ENCODE measurements around the gene PHACTR1. TPM values are rescaled to one million over a fixed set of nuclear protein-coding genes. Genes with fewer than 3 reads are reported as not detected.

PHACTR1 gene
- total RNA-seq, 1 donor from 2014 or later = 3.9 TPM

DNA sequence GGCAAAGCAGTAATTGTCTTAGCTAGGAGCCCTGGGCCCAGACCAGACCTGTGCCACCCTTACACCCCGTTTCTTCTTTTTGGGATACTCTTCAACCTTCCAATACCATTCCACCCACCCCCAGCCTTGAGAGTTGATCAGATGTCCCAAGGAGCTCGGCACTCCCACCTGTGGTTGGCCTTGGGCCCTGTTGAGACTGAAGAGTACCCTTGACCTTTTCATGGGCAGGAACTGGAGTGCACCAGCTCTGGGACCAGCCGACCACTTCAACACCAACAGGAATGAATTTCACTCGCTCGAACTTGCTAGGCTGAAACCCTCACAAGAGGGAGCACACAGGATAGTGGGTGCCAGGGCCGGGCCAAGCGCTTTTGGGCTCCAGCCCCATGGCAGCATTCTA lies 273.6 kb downstream of the PHACTR1 start:
- no peak for DNase-seq (ENCODE audit: low read depth)

DNA sequence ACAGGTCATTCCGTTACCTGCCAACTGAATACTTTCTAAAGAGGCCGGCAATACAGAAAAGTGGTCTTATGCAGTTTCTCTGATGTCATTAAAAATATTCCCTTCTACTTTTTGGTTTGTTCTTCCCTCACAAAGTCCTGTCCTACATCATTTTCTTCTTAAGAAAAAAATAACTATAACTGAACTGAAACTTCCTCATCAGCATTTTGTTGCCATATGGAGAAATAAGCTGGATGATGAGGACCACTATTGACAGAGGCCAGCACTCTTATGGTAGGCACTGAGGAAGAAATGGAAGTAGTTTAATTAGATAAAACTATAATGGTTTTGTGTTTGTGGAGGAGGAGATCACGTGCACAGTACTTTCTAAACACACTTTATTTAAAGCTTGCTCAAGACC lies 274.9 kb downstream of the PHACTR1 start:
- DNase-seq (ENCODE audit: low read depth) = no peak

DNA sequence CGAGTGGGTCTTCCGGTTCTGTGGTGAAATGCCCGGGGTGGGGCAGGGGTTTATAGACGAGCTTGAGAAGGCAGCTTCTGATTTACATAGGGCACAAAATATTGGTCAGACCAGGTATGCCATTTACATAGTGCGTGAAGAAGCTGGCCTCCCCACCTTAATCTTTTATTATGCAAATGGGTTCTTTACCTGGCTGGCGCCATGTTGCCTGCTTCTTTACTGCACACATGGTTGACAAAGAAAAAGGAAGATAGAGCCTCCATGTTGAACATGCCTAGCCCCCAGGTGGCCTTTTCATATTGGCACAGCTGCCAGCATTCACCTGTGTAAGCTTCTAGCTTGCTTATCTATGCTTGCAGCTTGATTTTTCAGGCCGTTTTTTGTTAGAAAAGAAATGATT lies 276.2 kb downstream of the PHACTR1 start:
- no peak for DNase-seq (ENCODE audit: low read depth)

DNA sequence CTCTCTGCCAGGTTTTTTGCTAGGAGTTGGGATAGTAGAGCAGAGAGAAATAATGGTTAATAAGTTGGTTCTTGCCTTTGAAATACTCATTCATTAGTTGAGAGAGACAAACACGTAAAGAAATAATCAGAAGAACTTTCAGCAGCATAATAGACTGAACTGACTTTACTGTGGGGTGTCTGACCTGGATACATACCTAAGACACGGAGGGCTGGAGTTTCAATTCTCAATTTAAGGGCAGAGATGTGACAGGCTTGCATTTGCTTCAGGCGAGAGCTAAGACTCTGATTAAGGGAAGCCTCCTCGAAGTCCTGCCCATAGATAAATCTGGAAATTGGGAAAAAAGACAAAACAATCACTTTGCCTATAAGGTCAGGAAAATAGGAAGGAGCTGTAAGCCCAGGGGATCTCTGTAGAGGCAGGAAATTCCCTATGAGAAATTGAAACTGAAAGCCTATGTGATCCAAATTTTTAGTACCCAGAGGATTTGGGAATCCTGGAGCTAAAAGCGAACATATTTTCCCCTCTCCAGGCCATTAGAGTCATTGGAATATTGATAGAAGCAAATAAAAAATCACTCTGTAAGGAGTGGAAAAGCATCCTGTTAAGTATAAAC lies 276.8 kb downstream of the PHACTR1 start:
- DNase-seq (ENCODE audit: low read depth) = no peak

DNA sequence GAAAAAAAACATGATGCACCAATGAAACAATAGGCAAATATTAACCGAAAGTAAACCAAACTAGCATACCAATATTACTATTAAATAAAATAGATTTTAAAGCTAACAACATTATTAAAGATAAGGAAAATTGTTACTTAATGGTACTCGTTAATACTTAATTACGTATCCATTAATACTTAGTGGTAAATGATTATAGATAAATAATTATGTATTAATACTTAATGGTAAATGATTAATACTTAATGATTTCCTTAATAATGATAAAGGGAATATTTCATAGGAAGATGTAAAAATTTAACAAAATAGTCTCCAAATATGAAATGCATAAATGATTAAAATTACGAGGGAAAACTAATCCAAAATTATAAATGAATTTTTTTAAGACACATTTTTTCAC lies 278.9 kb downstream of the PHACTR1 start:
- DNase-seq (ENCODE audit: low read depth) = no peak

DNA sequence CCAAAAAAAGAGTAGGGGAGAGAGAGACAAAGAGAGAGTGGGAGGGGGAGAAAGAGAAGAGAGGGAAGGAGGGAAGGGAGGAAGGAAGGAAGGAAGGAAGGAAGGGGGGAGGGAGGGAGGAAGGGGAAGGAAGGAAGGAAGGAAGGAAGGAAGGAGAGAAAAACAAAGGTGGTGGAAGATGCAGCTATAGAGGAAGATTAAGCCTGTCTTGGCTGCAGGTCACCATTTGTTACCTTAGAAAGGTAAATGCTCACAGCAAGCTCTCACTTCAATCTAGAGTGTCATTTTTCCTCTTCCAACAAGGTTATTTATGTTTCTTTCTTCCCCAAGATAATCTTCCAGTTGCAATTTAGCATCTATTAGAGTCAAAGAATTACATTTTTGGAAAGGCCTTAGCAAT lies 284.0 kb downstream of the PHACTR1 start:
- no peak for DNase-seq (ENCODE audit: low read depth)

DNA sequence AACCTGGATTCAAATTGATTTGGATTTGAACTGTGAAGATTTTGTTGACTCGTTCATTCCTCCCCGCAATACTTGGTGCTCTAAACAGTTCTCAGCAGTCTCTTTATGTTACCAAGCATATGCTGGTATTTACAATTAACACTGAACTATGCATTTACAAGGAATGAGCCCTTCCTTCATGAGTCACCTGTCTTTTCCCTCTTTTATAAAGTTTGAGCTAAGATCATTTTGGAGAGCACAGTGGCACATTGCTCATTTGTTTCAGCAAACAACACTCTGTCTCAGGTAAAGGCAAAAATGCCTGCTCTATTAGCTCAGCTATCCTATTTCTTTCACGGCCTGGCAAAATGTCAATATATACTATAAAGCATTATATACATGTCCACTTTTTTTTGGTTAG lies 285.4 kb downstream of the PHACTR1 start:
- no peak for DNase-seq (ENCODE audit: low read depth)

DNA sequence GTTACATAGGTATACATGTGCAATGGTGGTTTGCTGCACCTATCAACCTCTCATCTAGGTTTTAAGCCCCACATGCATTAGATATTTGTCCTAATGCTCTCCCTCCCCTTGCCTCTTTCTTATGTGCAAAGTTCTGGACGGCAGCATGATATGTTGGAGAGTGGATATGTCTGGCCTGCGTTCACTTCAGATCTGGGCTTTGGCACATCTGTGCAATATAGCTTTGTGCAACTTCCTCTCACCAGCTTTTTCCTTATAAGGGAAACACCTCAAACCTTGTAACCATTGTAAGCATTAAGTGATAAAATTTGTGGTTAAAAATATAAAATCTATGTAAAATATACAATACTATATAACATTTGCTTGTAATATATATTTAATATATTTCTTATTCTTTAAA lies 288.0 kb downstream of the PHACTR1 start:
- no peak for DNase-seq (ENCODE audit: low read depth)

DNA sequence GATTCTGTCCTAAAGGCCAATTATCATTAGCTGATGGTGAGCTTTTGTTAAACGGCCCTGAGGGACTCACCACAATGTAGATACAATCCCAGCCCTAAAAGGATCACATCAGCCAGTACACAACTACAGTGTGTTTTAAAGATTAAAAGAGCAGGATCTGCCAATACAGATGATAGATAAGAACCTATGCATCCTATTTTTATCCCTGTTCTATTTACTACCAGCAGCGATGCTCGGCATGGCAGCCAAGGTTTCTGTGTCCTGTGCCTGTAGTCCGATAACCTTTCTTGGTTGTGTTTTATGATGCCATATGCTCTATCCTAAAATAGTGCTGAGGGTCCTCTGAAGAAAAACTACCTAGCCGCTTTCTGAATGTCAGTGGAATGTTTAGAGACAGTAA lies 289.4 kb downstream of the PHACTR1 start:
- no peak for DNase-seq (ENCODE audit: low read depth)

DNA sequence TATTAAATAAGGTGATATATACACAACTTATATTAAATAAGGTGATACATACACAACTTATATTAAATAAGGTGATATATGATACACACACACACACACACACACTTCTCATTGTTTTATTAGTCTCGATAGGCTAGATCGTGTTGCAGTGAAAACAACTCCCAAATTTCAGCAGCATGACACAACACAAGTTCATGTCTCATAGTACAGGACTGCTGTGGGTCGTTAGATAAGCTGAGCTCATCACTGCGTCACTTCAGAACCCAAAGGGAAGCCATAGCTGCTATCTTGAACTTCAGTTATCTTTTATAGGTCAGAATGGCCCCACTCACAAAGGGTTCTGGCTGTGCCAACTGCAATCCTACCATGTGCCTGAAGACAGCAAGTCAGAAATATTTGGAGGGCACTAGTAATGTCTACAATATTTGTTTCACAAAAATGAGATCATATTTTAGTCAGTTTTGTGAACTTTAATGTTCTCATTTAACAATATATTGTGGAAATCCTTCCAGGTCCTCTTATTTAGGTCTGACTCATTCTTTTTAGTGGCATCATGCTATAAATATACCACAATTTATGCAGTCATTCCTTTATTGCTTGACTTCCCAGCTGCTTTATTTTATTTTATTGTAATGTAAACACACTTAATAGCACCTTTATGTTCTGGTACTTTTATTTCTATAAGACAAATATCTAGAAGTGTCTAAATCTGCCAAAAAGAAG lies 290.2 kb downstream of the PHACTR1 start:
- peak; percentile 13 for DNase-seq (ENCODE audit: low read depth)

DNA sequence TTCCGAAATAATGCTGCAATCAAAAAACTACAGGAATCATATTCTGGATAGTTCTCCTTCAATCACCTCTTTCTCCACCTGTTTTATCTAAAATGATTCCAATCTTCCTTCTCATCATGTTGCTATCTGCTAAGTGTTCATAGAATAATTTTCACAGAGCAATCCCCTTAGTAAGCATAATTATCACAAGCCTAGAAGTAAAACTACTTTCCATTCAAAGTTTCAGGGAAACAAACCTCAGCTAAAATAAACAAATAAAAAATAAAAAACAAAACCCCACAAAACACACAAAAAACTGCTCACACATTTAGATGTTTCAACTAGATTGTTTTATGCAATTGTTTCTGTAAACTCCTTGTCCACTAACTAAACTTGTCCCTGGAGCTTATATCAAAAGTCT lies 291.2 kb downstream of the PHACTR1 start:
- DNase-seq (ENCODE audit: low read depth) = no peak

DNA sequence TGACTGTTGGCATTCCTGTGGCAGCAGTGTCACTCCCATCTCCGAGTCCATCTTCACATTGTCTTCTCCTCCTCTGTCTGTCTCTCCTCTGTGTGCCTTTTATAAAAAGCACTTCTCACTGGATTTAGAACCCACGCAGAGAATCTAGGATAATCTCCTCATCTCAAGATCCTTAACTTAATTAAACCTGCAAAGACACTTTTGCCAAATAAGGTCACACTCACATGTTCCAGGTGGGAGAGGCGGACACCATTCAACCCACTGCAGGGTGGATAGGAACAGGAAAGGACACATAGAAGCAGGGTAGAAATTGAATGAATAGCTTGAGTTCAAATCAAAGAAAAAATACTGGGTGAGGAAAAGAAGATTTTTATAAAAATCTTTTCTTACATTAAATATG lies 292.5 kb downstream of the PHACTR1 start:
- no peak for DNase-seq (ENCODE audit: low read depth)

DNA sequence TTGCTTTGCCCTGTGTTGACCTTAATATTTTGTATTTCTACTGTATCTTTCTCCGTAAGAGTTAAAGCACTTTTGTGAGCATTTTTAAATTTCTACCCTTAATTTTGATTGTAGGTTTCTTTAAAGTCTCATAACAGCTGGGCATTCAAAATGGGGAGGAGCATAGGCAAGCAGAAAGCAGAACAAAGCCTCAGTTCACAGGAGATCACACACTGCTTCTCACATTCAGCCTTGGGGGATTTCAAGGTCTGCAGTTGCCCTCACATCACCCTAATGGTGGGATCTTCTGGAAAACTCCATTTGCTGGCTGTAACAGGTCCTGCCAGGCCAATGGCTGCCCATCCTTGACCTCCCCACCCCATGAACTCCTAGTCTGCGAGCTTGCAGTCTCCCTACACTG lies 292.9 kb downstream of the PHACTR1 start:
- no peak for DNase-seq (ENCODE audit: low read depth)

DNA sequence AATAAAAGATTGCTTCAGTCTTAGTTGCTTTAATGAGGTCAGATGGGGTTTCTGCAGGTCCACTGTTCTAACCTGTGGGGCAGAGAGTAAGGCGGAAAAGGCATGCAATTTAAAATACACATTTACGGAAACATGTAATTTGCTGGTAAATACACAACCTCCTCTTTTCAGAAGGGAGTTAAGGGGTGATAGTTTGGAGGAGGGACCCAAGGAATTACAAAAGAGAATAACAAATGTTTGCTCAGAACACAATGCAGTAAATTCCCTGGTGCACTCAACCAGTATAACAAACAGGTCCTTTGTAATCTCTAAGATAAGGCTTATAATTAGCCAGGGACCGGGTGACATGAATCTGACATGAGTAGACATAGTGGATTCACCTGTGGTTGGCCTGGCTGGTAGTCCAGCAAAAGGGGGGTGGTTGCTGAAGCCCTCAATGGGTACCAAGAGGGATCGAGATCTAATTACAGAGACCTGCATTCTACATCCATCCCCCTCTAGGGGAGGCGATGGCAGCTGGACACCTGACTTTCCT lies 295.1 kb downstream of the PHACTR1 start:
- DNase-seq (ENCODE audit: low read depth) = no peak

DNA sequence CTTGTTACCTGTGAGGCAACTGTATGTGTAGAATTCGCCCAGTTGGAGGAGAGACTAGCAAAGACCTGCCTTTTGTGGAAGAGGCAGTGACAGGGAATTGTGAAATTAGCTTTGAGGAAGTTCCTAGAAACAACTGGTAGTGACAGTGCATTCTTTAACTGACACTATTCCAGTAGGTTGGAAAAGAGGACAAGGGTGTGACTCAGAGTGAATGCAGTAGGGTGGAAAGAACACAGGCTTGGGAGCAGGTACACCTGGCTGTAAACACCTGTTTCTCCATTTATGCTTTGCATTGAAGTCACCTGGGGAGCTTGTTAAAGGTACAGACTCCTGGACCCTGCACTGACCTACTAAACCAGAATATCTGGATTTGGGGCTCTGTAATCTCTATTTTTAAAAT lies 295.7 kb downstream of the PHACTR1 start:
- peak; percentile 41 for DNase-seq (ENCODE audit: low read depth)

DNA sequence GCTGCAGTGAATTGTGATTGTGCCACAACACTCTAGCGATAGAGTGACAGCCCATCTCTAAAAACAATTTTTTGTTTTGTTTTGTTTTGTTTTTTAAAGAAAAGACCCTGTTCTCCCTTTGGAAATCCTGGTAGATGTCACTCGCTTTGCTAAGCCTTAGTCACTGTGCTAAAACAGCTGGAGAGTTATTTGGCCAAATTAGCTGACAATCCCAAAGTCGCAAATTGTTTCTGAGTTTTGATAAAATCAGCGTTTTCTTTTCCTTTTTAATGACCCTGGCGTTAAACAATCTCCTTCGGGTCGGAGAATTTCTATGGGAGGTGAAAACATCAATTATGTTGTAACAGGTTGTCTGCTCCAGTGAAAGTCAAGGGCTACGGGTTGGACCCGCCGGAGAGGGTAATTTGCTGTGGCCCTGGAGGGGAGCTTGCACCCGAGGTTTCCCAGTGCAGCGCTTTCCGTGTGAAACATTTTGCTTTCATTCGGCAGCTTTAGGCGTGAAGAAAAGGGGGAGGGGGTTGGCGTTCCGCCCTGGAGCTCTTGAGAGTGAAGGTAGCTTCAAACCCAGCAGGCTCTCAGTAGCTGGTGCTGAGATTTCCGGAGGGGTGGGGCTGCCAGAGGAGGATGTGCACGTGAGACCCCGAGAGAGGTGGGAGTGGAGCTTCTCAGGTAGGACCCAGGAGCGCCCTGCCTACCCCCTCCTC lies 296.6 kb downstream of the PHACTR1 start:
- no peak for DNase-seq (ENCODE audit: low read depth)

DNA sequence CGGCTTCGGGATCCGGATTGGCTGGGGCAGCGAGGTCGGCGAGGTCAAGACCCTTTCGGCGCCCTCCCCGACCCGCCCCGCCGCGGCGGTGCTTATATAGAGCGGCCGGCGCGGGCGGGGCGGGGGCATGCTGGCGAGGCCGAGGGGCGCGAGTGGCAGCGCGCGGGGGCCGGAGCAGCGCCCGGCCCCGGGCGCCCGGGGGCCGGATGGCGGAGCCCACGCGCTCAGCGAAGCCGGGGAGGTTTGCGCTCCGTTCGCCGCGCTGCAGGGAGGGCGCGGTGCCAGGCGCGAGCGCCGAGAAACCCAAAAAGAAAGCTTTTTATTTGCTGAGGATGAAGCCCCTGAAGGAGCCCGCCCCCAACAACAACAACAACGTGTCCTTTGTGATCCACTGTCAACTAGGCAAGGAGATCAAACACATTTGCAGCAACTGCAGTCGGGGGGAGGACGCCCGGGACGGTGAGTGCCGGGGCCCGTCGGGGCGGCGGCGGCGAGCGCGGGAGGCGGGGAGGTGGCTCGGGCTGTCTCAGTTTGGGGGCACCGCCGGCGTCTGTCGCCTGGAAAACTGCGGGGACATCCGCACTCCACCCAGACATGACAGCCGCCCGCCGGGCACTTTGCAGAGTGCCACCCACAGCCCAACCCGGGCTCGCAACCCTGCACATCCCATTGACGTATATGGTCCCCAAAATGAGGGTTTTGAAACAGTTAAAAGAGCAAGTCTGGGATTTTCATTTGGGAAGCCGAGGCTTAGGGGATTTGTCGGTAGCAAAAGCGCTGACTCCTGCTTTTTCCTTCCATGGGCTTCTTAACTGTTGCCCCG lies 297.3 kb downstream of the PHACTR1 start:
- no peak for DNase-seq (ENCODE audit: low read depth)

DNA sequence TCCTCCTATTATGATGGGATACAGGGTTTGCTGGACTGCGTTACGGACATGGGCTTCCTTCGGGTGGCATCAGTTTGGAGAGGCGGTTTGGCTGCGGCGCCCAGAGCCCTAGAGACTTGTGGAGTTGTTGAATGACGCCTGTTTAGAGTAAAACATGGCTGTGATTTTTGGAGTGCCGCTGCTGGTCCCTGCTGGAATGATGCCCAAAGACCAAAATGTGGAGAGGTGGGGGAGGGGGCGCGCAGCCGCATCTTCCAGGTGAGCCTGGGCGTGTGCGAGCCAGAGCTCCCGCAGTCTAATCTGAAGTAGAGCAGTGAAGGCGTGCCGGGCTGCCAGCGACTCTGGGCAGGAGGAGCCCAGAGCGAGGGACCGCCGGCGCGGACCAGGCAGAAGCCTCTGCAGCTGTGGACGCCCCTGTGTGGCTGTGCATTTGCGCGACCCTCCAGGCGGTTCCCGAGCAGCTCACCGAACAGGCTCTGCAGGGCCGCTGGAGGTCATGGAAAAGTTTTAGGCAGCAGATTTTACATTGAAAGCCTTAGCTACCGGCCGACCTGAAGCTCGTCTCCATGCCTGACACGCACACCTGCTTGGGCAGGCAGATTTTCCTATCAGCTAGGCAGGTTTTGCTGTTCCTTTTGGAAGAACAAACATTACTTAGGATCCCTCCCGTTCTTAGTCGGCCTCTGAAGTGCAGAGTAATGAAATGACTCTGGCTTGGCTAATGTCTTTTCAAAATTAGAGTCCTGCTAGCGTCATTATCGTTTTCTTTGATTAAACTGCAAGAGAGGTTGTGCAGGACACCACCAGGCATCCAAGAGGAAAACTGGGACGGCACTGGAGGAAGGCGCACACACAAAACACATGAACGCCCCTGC lies 298.2 kb downstream of the PHACTR1 start:
- DNase-seq (ENCODE audit: low read depth) = no peak

DNA sequence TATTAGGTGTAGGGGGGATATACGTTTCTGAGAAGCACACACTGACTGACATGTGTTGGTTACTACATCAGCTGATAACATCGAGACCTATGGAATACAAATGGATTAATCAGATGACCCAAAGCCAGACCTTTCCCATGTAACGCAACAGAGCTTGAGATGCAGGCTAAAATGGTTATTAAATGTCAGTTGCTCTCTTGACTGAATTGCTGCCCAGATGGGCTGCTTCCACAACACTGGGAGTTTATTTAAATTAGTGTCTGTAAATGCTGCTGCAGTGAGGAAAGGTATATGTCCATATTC lies 298.8 kb downstream of the PHACTR1 start:
- no peak for DNase-seq (ENCODE audit: low read depth)

DNA sequence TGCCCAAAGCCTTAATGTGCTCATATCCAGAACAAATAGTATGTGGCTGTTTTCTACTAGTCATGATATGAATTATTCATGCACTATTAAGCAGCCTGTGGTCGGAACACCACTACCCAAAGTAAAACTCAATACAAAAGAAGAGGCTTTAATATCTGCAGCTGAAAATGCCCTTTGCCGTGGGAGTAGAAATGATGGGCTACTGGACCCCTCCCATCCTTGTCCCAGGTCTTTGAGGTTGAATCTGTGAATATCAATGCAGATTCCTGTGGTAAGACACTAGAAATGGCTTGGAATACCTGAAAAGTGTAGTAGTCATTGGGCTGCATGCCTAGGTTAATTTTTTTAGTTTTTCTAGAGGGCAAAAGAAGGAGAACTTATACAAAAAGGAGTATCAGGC lies 308.0 kb downstream of the PHACTR1 start:
- peak; percentile 27 for DNase-seq (ENCODE audit: low read depth)

DNA sequence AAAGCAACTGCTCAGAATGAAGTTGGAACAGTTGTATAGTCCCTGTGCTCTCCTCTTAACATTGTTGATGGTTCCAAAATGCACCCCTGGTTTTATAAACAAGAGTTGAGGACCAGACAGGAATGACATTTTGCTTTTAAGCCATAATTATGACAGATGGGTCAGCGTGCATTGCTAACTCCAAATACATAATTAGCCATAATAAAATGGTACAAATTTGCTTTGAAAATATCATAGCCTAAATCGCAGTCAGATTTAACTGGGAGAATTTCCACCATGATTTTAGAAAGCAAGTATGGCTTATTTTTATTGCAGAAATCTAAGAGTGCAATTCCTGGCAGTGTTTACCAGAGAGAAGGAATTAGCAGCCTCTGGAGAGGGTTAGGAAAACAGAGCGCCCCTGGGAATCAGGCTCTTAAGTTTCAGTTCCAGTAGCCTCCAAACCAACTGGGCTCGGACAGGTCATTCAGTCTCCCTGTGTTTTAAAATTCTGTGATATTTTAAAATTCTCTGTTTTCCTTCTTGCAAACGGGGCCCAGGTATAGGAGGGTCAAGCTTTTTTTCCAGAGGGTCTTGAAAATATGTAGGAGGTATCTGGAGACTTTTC lies 309.4 kb downstream of the PHACTR1 start:
- no peak for DNase-seq (ENCODE audit: low read depth)
